Right atrium auricular region (tissue), 2 donors: ENCODE measurements around the gene SUMF2. TPM values are rescaled to one million over a fixed set of nuclear protein-coding genes. Genes with fewer than 3 reads are reported as not detected.
A peak's percentile ranks its signal among the peaks of the same experiment; 100 is the strongest.
"Not testable (repeated sequence)": the region's sequence is repeated elsewhere in the genome, so short reads cannot be mapped to it uniquely, and the experiment has no call there.

Experiments used
- DNase-seq: peaks from one replicate; pipeline ENCODE4 v3.0.0-alpha.2; 2019; ENCODE audit warnings: low spot score
- H3K27ac ChIP-seq, 2 donors: fragments of 200-600 bp; sonication (generic); 1 replicate in 1 of 2; 2 replicates in 1 of 2; pipeline ENCODE4 v1.5.1; 2016 to 2019
- H3K27me3 ChIP-seq, 2 donors: fragments of 200-600 bp; sonication (generic); one replicate each; pipeline versions ENCODE4 v1.5.1 to v1.6.0; 2017 to 2019
- H3K36me3 ChIP-seq: fragments of 200-600 bp; sonication (generic); one replicate; pipeline ENCODE4 v1.5.1; 2016
- H3K4me1 ChIP-seq, 2 donors: fragments of 200-600 bp; sonication (generic); one replicate each; pipeline versions ENCODE4 v1.5.1 to v1.6.0; 2017 to 2019
- H3K4me3 ChIP-seq, 2 donors: fragments of 200-600 bp; sonication (generic); 1 replicate in 1 of 2; 2 replicates in 1 of 2; pipeline ENCODE4 v1.5.1; 2017 to 2019; ENCODE audit warnings: mild to moderate bottlenecking in 1 of 2, moderate library complexity in 1 of 2
- H3K9me3 ChIP-seq, 2 donors: fragments of 200-600 bp; sonication (generic); one replicate each; pipeline ENCODE4 v1.5.1; 2019
- CTCF ChIP-seq, 2 donors: fragments of 200-600 bp; sonication (generic); IDR thresholded peaks; one replicate each; pipeline ENCODE4 v1.5.1; 2019; ENCODE audit warnings: antibody characterized with exemption in 2 of 2
- total RNA-seq, 2 donors: library from RNA; depleted of rRNA; stranded (reverse); fragments of >200 nt; gene quantifications; one replicate each; pipeline ENCODE4 v1.1.0, GENCODE V29; 2016

Gene SUMF2
- total RNA-seq, 2 donors from 2014 or later = 31.7 to 54.9 TPM

GRCh38 chr7:56087445-56087844 lies 23.4 kb downstream of the SUMF2 start:
- no peak for TF ChIP-seq CTCF (IDR thresholded peaks at IDR 0.05)
- Histone ChIP-seq H3K4me3 (no peak overlapping the region), H3K4me1 (peaks cover 0 to 29% of the 10 kb centered on the region in 2 donors), H3K27ac (no peak overlapping the region), H3K36me3 (peaks cover 34% of the 10 kb centered on the region), H3K27me3 (no peaks in the 10 kb centered on the region), H3K9me3 (no peaks in the 10 kb centered on the region)
- DNase-seq = no peak

- Histone ChIP-seq H3K4me1 (peaks cover 0 to 32% of the 10 kb centered on the region in 2 donors), H3K9me3 (no peaks in the 10 kb centered on the region), H3K27me3 (no peaks in the 10 kb centered on the region), H3K4me3 (peak overlapping the region; percentile 7 to 41), H3K36me3 (peaks cover 11% of the 10 kb centered on the region), H3K27ac (peak overlapping the region; percentile 77 to 90)
- DNase-seq = peak; percentile 62
- no peak for TF ChIP-seq CTCF (IDR thresholded peaks at IDR 0.05)
These were observed 27.5 kb downstream of the SUMF2 start for GRCh38 chr7:56091591-56091990.

- Histone ChIP-seq H3K27ac (peak overlapping the region; percentile 77 to 90), H3K4me1 (peaks cover 0 to 36% of the 10 kb centered on the region in 2 donors), H3K4me3 (peak overlapping the region; percentile 28 to 41)
- not testable (repeated sequence) for DNase-seq, H3K27me3 ChIP-seq, H3K9me3 ChIP-seq, H3K36me3 ChIP-seq
These were observed 28.3 kb downstream of the SUMF2 start for GRCh38 chr7:56092388-56092787.

- no peaks in the 10 kb centered on the region for H3K27me3 ChIP-seq
- peak within 1 kb of the TSS; percentile 28 to 41 for H3K4me3 ChIP-seq
- no peaks in the 10 kb centered on the region for H3K36me3 ChIP-seq
- H3K9me3 ChIP-seq = no peaks in the 10 kb centered on the region
- TF ChIP-seq CTCF (IDR thresholded peaks at IDR 0.05) = peak; percentile 56 to 81
- peak within 1 kb of the TSS; percentile 77 to 90 for H3K27ac ChIP-seq
- peak; percentile 85 for DNase-seq
- H3K4me1 ChIP-seq = peaks cover 0 to 42% of the 10 kb centered on the region in 2 donors
These were observed 28.9 kb downstream of the SUMF2 start, which contains the start of gene PHKG1 for GRCh38 chr7:56092789-56093531. Gene PHKG1, minus strand, starts transcription at chr7:56092952. Its CDS starts 4,011 bp downstream, at chr7:56088941.

- no peaks in the 10 kb centered on the region for H3K27me3 ChIP-seq
- H3K4me1 ChIP-seq = peaks cover 0 to 20% of the 10 kb centered on the region in 2 donors
- peaks cover 37% of the 10 kb centered on the region for H3K36me3 ChIP-seq
- no peak overlapping the region for H3K4me3 ChIP-seq
- DNase-seq = no peak
- no peak overlapping the region for H3K27ac ChIP-seq
- TF ChIP-seq CTCF (IDR thresholded peaks at IDR 0.05) = no peak
- no peaks in the 10 kb centered on the region for H3K9me3 ChIP-seq
These were observed 33.6 kb downstream of the SUMF2 start for GRCh38 chr7:56097700-56098099.

- Histone ChIP-seq H3K4me1 (peaks cover 0 to 13% of the 10 kb centered on the region in 2 donors), H3K36me3 (peaks cover 44% of the 10 kb centered on the region)
- DNase-seq, H3K27ac ChIP-seq, H3K27me3 ChIP-seq, H3K4me3 ChIP-seq, H3K9me3 ChIP-seq: not testable (repeated sequence)
These were observed 34.3 kb downstream of the SUMF2 start for GRCh38 chr7:56098187-56099008.
